Measurements from ENCODE around the gene SLC12A4. TPM values are rescaled to one million over a fixed set of nuclear protein-coding genes. Genes with fewer than 3 reads are reported as not detected.

Gene SLC12A4
- total RNA-seq, 4 donors from 2014 or later: 10.7 to 83.3 (median 33.6) TPM

DNA sequence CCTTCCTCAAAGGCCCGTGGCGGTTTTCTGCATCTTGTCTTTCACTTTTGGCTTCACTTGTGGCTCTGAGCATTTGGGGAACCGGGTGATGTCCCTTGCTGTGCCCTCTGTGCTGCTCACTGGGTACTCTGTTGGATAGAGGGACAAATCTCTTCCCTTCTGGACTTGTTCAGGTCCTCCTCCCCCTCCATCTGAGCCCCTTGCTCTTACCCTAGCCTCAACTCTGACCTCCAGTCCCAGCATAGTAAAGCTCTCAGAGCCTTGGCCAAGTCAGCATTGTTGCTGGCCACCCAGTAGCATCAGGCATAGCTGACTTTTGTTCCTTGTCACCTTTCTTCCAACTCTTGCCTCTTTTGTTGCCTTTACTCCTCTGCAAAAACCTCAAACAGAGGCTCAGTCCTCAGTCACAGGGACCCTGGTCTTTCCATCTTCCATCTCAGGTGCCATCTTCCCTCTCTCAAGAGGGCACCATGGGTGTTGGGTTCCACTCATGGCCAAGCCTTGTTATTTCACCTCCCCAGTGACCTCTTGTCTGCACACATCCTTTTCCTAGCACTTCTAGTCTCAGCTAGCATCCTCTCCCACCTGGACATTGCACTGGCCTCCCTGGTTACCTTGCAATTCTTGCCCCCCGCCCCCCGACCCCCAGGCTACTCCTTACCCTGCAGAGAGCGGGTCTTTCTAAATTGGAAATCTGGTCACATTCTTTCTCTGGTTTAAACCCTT is 31.4 kb downstream of the SLC12A4 start:
- H3K4me1 ChIP-seq: peaks cover 0 to 31% (median 17%) of the 10 kb centered on the region in 4 donors
- DNase-seq: peak in 2 of 3 donors; percentile 88 to 94
- H3K9me3 ChIP-seq: no peaks in the 10 kb centered on the region
- H3K4me3 ChIP-seq: peak overlapping the region; percentile 67 to 99 (median 89)
- H3K36me3 ChIP-seq: peaks cover 0 to 30% (median 0%) of the 10 kb centered on the region in 3 donors
- H3K27me3 ChIP-seq: no peaks in the 10 kb centered on the region
- H3K27ac ChIP-seq: peak overlapping the region; percentile 95 to 98 (median 96)
- TF ChIP-seq, protein P1, sequence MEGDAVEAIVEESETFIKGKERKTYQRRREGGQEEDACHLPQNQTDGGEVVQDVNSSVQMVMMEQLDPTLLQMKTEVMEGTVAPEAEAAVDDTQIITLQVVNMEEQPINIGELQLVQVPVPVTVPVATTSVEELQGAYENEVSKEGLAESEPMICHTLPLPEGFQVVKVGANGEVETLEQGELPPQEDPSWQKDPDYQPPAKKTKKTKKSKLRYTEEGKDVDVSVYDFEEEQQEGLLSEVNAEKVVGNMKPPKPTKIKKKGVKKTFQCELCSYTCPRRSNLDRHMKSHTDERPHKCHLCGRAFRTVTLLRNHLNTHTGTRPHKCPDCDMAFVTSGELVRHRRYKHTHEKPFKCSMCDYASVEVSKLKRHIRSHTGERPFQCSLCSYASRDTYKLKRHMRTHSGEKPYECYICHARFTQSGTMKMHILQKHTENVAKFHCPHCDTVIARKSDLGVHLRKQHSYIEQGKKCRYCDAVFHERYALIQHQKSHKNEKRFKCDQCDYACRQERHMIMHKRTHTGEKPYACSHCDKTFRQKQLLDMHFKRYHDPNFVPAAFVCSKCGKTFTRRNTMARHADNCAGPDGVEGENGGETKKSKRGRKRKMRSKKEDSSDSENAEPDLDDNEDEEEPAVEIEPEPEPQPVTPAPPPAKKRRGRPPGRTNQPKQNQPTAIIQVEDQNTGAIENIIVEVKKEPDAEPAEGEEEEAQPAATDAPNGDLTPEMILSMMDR (IDR thresholded peaks at IDR 0.05): no peak
- TF ChIP-seq POLR2A (IDR thresholded peaks at IDR 0.05): peak in 1 of 2 donors; percentile 4

DNA sequence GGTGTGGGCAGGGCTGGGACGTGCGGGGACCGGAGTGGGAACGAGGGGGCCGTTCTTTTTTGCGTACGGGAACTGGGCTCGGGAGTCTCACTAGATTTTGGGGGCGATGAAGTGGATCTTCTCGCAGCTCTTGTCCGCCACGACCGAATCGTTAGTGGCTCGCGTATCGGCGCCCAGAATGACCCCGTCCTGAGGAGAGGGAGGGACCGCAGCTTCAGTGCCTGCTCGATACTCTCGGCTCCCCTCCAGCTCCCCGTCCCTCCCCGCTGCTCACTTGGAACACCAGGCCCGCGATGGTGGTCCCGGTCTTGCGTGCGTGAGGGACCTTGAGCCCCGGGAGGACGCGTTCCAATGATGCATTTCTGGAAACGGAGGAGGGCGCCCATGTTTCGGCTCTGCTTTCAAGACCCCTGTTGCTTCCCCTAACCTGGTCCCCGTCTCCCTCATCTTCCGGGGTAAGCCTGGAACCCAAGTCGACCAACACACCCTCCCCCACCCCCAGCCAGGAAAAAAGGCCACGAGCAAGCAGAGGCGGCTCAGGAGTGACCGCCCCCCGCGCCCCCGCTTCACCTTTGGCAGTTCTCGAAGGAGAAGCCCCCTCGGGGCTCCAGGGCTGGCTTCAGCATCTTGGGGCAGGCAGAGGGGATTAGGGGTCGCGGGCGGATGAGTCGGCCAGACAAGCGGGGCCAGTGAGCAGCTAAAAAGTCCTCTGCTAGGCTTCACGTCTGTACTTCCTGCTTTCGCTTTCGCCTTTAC is 32.1 kb downstream of the SLC12A4 start, which contains the start of gene PSMB10:
PSMB10 (minus strand) TSS at position 727 of the 756 bp plus-strand sequence; CDS start at position 626, 101 bp downstream.
- Histone ChIP-seq H3K36me3 (peaks cover 0 to 35% (median 0%) of the 10 kb centered on the region in 3 donors), H3K4me1 (peaks cover 0 to 27% (median 17%) of the 10 kb centered on the region in 4 donors), H3K9me3 (no peaks in the 10 kb centered on the region), H3K27me3 (no peaks in the 10 kb centered on the region), H3K27ac (peak within 1 kb of the TSS; percentile 95 to 98 (median 96)), H3K4me3 (peak within 1 kb of the TSS; percentile 67 to 99 (median 89))
- peak in 1 of 3 donors; percentile 78 for DNase-seq
- TF ChIP-seq POLR2A (IDR thresholded peaks at IDR 0.05): peak; percentile 69 to 75
- TF ChIP-seq, protein P1 (IDR thresholded peaks at IDR 0.05): no peak

DNA sequence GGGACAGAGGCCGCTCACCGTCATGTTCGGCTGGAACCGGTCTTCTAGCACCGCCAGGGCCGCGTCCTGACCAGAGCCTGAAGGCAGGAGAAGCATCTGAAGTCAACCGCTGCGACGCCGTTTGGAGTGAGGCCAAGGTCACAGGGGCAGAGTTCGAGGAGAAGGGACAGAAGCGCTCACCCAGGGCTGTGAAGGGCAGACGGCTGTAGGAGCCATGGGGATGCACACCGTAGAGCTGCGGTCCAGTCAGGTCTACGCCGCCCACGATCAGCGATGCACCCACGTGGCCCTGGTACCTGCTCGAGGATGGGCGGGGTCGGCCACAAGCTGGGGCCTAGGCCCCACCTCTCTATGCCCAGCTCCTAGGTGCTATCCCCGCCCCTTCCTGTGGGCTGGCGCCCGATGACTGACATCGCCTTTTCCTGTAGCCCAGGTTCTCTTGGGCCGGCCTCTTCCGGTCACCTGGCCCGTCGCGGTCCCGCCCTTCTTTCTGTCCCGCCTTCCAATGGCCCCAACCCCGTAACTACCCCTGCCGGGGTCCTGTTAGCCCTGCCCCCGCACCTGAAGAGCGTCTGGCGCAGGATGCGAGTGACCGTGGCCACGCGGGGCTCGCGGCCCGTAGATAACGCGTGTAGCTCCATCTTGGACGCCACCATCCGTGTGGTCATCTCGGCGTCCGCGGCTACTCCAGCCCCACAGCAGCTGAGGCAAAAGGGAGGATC is 32.9 kb downstream of the SLC12A4 start:
- Histone ChIP-seq H3K4me3 (peak overlapping the region; percentile 67 to 99 (median 89)), H3K27me3 (no peaks in the 10 kb centered on the region), H3K9me3 (no peaks in the 10 kb centered on the region), H3K36me3 (peaks cover 0 to 43% (median 0%) of the 10 kb centered on the region in 3 donors), H3K4me1 (peaks cover 0 to 27% (median 17%) of the 10 kb centered on the region in 4 donors), H3K27ac (peak overlapping the region; percentile 95 to 98 (median 96))
- TF ChIP-seq, protein P1 (IDR thresholded peaks at IDR 0.05): peak in 1 of 6 experiments; percentile 5
- TF ChIP-seq POLR2A (IDR thresholded peaks at IDR 0.05): peak; percentile 51 to 78
- DNase-seq: peak; percentile 97 to 99 (median 97)

DNA sequence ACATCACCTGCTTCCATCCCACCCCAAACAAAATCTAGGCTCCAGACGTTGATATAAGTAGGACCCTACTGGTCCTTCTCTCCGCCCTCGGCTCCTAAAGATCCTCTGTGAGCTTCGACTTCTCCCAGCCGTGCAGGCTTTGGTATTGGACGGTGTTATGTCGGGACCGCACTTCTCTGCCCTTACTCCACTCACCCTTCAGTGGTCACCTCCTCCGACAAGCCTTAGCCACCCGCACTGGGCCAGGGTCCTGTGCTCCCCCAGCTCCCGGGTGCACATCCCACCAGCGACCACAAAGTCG is 33.4 kb downstream of the SLC12A4 start:
- peaks cover 0 to 23% (median 16%) of the 10 kb centered on the region in 4 donors for H3K4me1 ChIP-seq
- H3K9me3 ChIP-seq: no peaks in the 10 kb centered on the region
- peak overlapping the region; percentile 67 to 99 (median 89) for H3K4me3 ChIP-seq
- TF ChIP-seq, protein P1 (IDR thresholded peaks at IDR 0.05): no peak
- no peaks in the 10 kb centered on the region for H3K27me3 ChIP-seq
- H3K36me3 ChIP-seq: peaks cover 0 to 48% (median 0%) of the 10 kb centered on the region in 3 donors
- peak overlapping the region; percentile 95 to 98 (median 96) for H3K27ac ChIP-seq
- DNase-seq: no peak
